Measurements from ENCODE around the gene PRR12.
A peak's percentile ranks its signal among the peaks of the same experiment; 100 is the strongest.

Gene PRR12

DNA sequence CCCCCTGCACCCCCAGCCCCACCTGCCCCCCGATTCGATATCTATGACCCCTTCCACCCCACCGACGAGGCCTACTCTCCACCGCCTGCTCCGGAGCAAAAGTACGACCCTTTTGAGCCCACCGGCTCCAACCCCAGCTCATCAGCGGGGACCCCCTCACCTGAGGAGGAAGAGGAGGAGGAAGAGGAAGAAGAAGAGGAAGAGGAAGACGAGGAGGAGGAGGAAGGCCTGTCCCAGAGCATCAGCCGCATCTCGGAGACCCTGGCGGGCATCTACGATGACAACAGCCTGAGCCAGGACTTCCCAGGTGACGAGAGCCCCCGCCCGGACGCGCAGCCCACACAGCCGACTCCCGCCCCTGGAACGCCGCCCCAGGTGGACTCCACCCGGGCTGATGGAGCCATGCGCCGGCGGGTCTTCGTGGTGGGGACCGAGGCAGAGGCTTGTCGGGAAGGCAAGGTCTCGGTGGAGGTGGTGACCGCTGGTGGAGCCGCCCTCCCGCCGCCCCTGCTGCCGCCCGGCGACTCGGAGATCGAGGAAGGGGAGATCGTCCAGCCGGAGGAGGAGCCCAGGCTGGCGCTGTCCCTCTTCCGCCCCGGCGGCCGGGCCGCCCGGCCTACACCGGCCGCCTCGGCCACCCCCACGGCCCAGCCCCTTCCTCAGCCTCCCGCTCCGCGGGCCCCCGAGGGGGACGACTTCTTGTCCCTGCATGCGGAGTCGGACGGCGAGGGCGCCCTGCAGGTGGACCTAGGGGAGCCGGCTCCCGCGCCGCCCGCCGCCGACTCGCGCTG lies 60.2 kb downstream of the PRR12 start:
- DNase-seq, result no peak

DNA sequence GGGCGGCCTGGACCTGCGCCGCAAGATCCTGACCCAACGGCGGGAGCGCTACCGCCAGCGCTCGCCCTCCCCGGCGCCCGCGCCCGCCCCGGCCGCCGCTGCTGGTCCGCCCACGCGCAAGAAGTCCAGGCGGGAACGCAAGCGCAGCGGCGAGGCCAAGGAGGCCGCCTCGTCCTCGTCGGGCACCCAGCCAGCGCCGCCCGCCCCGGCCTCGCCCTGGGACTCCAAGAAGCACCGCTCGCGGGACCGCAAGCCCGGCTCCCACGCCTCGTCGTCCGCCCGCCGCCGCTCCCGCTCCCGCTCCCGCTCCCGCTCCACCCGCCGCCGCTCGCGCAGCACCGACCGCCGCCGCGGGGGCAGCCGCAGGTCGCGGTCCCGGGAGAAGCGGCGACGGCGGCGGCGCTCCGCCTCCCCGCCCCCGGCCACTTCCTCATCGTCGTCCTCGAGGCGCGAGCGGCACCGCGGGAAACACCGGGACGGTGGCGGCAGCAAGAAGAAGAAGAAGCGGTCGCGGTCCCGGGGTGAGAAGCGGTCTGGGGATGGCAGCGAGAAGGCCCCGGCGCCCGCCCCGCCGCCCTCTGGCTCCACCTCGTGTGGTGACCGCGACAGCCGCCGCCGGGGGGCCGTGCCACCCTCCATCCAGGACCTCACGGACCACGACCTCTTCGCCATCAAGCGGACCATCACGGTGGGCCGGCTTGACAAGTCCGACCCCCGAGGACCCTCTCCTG lies 61.0 kb downstream of the PRR12 start:
- no peak for DNase-seq

DNA sequence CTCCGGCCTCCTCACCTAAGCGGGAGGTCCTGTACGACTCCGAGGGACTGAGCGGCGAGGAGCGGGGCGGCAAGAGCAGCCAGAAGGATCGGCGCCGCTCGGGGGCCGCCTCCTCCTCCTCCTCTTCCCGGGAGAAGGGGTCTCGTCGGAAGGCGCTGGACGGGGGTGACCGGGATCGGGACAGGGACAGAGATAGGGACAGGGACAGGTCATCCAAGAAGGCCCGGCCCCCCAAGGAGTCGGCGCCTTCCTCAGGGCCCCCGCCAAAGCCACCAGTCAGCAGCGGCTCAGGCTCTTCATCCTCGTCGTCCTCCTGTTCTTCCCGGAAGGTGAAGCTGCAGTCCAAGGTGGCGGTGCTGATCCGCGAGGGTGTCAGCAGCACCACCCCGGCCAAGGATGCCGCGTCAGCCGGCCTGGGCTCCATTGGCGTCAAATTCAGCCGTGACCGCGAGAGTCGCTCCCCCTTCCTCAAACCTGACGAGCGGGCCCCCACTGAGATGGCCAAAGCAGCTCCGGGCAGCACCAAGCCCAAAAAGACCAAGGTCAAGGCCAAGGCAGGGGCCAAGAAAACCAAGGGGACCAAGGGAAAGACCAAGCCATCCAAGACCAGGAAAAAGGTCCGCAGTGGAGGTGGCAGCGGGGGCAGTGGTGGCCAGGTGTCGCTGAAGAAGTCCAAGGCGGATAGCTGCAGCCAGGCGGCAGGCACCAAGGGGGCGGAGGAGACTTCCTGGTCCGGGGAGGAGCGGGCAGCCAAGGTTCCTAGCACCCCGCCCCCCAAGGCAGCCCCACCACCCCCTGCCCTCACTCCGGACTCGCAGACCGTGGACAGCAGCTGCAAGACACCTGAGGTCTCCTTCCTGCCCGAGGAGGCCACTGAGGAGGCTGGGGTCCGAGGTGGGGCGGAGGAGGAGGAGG lies 61.8 kb downstream of the PRR12 start:
- no peak for DNase-seq

DNA sequence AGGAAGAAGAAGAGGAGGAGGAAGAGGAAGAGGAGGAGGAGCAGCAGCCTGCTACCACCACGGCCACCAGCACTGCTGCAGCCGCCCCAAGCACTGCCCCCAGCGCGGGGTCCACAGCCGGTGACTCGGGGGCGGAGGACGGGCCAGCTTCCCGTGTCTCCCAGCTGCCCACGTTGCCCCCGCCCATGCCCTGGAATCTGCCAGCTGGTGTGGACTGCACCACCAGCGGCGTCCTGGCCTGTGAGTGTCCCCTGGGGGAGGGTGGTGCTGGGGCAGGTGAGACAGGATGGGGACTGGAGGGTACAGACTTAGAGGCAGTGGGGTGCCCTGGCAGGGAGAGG lies 62.5 kb downstream of the PRR12 start:
- DNase-seq, result no peak

DNA sequence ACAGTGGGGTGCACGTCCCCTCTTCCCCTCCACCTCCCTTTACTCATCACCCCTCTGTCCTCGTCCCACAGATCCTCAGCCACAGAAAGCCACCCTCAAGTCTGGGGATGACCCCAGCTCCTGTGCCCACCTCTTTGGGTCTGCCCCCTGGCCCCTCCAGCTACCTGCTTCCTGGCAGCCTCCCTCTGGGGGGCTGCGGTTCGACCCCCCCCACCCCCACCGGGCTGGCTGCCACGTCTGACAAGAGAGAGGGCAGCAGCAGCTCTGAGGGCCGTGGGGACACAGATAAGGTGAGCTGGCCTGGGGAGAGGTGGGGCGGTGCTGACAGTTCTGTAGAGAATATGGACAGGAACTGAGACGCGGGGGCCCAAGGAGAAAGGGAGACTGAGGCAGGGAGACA lies 63.6 kb downstream of the PRR12 start:
- DNase-seq, result no peak

DNA sequence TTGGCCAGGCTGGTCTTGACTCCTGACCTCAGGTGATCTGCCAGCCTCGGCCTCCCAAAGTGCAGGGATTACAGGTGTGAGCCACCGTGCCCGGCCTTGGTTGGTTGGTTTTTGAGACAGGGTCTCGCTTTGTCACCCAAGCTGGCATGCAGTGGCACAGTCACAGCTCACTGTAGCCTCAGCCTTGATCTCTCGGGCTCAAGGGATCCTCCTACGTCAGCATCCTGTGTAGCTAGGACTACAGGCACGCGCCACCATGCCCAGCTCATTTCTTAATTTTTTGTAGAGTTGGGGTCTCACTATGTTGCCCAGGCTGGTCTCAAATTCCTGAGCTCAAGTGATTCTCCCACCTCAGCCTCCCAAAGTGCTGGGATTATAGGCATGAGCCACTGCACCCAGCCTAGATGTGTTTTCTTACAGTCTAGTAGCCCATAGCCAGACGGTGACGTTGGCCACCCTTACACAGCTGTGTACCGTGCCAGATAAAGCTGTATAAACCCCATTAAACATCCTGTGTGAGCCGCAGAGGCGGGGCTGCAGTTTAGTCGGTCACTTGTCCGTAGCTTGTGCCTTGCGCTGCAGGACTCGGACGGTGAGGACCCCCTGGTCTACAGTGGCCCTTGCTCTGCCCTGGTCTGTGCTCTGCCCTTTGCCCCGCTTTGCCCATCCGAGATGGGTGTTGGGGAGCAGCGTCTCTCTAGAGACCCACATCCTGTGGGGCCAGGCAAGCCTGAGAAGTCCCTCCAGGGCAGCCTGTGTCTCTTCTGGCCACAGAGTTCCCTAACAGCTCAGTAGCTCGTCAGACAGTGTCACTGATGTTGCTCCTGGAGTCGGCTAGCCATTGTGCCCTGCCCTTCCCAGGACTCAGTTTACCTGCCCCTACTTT lies 64.8 kb downstream of the PRR12 start:
- no peak for DNase-seq

DNA sequence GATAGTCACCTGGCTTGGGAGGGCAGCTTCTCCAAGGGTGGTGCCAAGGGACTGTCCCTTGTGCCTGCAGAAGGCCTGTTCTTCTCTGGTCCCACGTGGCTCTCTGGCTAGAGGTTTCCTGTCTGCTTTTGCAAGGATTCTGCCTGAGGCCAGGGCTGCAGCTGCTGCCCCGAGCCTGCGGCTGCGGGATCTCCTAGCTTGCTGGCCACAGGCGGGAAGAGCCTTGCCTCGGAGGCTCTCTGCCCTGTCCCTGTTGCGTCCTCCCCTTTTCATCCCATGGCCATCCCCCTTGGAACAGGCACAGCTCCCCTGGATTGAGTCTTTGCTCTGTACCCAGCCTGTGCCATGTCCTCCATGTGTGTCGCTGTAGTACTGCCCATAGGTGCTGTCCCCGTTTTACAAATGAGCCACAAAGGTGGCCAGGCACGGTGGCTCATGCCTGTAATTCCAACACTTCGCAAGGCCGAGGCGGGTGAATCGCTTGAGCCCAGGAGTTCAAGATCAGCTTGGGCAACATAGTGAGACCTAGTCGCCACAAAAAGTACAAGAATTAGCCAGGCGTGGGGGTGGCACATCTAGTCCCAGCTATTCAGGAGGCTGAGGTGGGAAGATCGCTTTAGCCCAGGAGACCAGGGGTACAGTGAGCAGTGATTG lies 65.6 kb downstream of the PRR12 start:
- no peak for DNase-seq

DNA sequence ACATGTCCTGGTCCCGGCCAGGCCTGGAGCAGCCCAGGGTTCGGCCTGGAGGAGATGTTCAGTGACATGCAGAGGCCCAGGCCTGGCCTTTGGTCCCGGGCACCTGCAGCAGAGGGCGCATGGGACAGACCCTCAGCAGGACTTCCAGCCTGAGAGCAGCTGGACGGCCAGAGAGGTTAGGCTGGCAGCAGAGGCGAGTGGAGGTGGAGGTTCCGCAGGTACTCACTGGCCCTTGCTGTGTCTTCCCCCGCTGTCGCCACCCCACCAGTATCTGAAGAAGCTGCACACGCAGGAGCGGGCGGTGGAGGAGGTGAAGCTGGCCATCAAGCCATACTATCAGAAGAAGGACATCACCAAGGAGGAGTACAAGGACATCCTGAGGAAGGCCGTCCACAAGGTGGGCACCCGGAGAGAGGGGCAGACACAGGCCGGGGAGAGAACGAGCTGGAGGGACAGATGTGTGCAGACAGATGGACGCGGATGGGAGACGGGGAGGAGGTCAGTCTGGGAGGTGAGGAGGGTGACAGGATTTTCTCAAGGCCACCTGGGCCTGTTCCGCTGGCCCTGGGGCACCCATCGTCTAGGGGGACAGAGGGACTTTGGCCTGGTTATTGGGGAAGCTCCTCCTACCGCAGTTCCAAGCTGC lies 66.6 kb downstream of the PRR12 start:
- no peak for DNase-seq

DNA sequence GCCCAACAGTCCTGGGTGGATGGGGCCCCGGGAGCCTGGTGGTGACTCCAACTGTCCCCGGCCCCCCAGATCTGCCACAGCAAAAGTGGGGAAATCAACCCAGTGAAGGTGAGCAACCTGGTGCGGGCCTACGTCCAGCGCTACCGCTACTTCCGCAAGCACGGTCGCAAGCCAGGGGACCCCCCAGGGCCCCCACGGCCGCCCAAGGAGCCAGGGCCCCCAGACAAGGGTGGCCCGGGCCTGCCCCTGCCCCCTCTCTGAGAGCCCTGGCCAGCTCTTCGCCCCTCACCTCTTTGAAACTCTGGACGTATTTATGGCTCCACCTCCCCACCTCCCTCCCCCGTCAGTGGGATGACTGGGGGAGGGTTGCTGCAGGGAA lies 67.1 kb downstream of the PRR12 start:
- DNase-seq, result no peak

DNA sequence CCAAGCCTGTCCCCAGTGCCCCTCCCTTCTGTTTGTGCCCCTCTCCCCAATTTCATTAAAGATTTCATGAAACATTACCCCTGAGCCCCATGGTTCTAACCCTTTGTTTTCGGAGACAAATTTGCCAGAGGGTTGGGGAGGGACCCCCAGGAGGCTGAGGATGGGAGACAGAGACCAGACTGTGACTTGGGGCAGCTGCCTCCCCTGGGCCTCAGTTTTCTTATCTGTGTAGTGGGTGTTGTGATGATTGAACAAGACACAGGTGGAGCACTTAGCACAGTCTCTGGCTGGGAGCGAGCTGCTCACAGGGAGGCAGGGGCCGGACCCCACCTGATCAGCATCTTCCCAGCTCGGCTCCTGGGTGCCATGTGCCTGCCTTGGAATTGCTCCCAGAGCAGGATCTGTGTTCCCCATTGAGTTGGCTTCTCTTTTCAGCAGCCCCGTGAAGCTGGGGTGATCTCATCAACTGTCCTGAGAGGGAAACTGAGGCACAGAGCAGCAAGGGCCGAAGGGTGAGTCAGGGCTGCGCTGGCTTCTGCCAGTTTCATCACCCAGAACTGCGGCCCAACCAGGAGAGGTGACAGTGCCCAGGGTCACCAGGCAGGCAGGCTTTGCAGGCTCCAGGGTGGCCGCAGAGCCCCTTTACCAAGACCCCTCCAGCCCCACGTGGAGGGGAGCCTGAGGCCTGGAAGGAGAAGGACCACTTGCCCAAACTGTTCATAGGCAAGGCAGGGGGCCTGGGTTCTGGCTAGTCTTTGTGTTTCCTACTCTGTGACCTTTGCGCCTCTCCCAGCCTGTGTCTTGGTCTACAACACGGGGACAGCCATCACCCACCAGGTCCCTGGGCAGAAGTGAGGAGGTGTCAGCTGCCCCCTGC lies 67.8 kb downstream of the PRR12 start:
- DNase-seq, result no peak

DNA sequence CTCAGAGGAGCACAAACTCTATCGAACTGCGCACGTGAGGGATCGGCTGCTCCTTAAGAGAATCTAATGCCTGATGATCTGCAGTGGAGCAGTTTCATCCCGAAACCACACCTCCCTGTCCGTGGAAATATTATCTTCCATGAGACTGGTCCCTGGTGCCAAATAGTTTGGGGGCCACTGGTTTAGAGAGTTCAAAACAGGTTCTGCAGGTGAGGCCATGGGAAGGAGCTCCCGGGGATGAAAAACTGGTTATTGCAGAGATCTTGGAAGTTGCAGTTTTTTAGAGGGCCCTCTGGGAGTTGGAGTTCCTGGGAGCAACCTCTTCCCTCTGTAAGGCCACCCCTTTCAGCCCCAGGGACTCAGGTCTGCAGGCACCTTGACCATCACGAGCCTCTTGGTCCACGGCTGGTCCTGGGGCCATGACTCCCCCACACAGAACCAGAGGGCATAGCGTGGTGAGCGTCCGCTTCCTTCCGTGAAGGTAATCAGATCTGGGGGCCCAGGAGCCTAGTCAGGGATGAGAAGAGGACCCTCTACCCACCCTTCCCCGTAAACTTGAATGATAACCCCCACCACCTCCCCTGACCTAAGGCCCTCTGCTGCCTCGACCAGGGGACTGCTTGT lies 69.5 kb downstream of the PRR12 start:
- no peak for DNase-seq

DNA sequence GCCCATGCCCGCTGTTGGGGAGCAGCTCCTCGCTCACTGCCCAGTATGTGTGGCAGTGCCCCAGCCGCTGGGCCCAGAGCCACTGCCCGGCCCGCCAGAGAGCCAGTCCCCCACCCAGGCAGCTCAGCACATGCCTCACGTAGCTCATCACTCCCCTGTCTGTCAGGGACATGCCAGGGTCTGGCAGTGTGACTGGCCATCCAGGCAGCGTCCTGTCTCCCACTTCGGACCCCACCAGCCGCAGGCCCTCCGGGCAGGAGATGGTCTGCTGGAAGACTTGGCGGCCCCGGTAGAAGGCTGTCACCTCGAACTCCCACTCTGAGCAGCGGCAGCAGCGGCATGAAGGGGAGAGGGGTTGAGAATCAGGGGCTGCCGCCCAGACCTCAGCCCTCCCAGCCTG lies 71.0 kb downstream of the PRR12 start:
- no peak for DNase-seq

DNA sequence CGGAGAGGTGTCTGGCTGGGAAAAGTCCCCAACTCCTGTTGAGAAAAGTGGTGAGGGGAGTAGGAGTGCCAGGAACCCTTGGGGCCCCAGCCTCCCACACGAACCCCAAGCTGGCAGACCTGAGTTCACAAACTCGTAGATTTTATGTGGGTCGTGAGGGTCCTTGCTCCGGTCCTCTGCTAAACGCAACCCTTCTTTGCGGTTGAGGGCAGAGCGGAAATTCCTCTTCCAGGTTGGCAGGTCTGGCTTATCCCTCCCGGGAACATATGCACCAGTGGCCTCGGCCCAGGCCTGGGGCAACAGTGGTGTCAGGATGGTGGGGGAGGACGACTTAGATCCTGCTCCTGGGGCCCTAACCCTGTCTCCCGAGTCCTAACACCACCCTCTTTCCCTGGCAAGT lies 72.2 kb downstream of the PRR12 start:
- no peak for DNase-seq

DNA sequence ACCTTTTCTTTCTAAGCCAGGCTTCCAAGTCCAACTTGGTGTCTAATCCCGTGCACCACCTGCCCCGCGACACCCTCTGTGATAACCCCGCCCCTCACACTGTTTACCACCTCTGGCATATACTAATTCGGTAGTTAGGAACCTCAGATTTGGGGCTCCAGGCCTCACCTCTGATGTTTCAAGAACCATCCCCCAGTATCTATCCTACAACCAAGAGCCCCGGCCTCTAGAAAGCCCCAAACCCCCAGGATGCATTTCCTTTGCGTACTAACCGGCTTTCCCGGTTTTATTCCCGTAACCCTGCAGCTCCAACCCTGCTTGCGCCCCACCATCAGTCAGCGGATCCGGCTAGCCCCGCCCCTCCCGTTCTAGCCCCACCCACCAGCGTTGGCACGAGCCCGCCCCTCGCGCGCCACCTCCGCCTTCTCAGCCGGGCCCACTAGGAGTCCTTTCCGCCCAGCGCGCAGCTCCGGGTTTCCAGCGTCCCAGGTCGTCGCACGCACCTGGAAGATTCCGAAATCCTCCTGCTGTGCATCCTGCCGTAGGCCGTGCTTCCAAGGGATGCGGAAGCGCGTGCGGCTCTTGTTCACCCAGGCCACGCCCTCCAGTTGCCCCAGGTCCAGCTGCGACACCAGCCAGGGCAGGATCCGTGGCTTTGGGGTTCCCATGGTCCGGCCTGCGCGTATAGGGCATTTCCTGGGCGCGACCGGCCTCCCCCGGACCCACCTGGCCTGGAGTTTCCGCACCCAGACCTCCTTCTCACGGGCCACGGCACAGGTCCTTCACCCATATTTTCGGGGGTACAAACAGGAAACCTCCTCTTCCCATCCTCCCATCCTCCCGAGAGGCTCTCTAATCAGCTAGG lies 73.4 kb downstream of the PRR12 start:
- DNase-seq, result peak; percentile 84 to 91

DNA sequence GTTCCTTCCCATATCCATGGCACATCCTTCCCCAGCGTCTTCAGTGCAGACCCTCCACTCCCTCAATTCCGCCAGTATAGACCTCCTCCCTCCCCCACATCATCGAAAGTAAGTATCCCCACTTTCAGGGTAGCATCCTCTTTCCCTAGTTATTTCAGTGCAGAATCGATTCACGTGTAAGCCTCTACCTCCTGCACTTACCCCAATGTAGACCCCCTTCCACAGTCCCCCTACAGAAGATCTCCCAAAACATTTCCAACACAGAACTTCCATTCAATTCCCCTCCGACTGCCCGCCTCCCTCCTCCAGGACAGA lies 74.0 kb downstream of the PRR12 start:
- no peak for DNase-seq

DNA sequence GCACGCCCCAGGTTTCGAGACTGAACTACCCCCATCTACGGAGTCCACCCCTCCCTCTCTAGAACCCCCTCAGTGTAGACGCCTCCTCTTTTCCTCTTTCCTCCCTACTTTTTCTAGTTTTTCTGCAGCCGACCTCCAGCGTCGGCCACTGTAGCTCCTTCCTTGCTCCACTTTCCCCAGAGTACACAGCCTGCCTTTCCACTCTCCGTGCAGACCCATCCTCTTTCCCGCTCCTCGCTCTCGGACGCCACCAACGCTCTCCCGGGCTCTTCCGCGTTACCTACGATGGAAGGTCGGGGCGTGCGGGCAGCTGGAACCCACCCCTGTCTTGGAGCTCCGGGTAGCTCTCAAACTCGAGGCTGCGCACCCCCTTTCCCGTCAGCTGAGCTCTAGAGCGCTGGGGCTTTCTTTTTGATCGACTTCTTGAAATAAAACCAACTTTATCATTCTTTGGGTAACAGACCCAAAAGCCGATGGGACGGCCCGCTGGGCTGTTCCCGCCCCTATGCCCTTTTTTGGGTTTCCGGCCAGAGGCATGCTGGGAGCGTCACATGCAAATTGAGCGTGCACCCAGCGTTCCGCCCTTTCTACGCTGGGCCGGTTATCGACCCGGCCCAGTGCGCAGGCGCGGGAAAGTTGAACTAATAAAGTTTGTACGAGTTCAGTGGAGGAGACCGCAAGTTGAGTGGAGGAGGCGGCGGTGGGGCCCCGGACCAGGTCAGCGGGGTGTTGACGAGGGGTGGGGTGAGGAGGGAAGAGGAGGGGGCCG lies 74.6 kb downstream of the PRR12 start, which contains the start of the genes BCL2L12 and IRF3:
TSS of gene BCL2L12 (plus strand) at position 583 of the 769 bp plus-strand sequence. CDS start 760 bp downstream, outside the sequence.
TSS of gene IRF3 (minus strand) at position 507 of the 769 bp plus-strand sequence. CDS start 1,019 bp downstream, outside the sequence.
- peak; percentile 99 for DNase-seq

DNA sequence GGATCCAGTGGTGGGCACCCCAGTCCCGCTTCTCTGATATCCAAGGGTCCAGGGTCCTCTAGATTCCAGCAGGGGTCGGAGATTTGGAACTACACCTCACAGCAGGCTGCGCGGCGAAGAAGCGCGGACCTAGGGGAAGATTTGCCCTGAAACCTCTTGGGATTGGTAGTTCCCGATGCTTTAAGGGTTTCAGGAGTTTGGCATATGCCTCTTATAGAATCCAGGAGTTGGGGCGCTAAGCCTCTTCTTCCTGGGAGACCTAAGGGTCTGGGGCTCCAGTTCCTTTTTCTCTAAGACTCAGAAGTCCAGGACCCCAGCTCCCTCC lies 75.1 kb downstream of the PRR12 start:
- no peak for DNase-seq

DNA sequence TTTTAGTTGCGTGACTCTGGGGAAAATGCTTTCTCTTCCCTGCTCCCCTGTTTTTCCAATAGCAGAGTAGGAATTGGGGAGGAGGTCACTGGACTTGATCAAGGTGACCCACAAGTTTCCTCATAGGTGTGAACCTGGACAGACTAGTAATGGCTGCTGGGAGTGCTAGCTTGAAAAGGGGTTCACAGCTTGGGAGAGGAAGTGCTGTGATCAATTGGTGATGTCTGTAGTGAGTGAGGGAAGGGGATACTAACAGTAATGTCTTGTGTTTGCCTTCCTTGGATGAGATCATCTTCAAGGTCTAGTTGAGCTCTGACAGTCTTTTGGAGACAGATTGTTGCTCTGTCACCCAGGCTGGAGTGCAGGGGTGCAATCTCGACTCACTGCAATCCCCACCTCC lies 76.5 kb downstream of the PRR12 start:
- no peak for DNase-seq
